ENCODE data around the gene PIP5K1A.

DNA sequence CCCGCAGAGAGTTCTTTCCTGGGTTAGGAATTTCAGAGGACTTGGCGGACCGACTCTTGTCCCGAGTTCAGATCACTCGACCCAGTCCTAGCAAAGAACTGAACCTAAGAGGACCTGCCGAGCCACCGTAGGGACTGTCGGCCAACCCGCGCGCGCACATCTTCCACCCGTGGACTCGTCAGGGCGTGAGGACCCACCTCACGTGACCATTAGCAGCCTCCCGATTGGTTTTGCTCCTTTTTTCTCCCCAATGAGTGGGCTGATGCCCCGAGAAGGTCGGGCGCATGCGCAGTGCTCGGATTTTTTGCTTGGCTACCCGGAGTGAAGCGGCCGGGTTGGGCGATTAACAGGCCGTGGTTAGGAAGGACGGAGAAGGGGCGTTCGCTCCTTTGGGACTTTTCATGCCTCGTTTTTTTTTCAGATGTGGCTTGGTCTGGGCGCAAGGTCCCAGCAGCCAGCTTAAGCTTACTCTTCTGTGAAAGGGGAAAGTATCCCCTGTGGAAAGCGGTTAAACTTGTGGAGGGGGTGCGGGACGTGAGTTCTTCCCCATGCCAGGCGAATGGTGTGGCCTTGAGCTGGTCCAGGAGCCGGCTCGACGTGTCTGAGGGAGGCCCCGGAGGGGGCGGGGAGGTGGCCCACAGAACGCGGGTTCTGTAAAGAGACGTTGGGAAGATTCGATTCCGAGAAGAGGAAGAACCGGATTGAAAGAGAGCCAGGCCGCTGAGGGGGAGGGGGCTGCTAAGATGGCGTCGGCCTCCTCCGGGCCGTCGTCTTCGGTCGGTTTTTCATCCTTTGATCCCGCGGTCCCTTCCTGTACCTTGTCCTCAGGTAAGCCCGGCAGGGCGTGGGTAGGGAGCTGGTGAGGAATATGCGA lies at the start of gene PIP5K1A:
- TF ChIP-seq CTCF (IDR thresholded peaks at IDR 0.05) (peak in 2 of 5 experiments; percentile 19 to 40), POLR2A (IDR thresholded peaks at IDR 0.05) (peak; percentile 65 to 80), EP300 (IDR thresholded peaks at IDR 0.05) (peak; percentile 51 to 94)
